Suprapubic skin (tissue), 4 donors: ENCODE data around the gene SPATA33. TPM values are rescaled to one million over a fixed set of nuclear protein-coding genes. Genes with fewer than 3 reads are reported as not detected.

Source experiments
- DNase-seq, 2 donors: peaks; one replicate each; pipeline ENCODE4 v3.0.0-alpha.2; 2019; ENCODE audit warnings: low spot score in 2 of 2
- H3K27ac ChIP-seq: fragments of 200-600 bp; sonication (generic); one replicate; pipeline ENCODE4 v1.5.1; 2019
- H3K27me3 ChIP-seq: fragments of 200-600 bp; sonication (generic); one replicate; pipeline ENCODE4 v1.5.1; 2019
- H3K36me3 ChIP-seq: fragments of 200-600 bp; sonication (generic); one replicate; pipeline ENCODE4 v1.5.1; 2019
- H3K4me1 ChIP-seq: fragments of 200-600 bp; sonication (generic); one replicate; pipeline ENCODE4 v1.5.1; 2019
- H3K4me3 ChIP-seq: fragments of 200-600 bp; sonication (generic); one replicate; pipeline ENCODE4 v1.5.1; 2019; ENCODE audit warnings: mild to moderate bottlenecking
- H3K9me3 ChIP-seq: fragments of 200-600 bp; sonication (generic); one replicate; pipeline ENCODE4 v1.5.1; 2019
- EP300 ChIP-seq: sonication (generic); formaldehyde crosslinking; IDR thresholded peaks from one replicate; pipeline ENCODE4 v1.6.1; 2017; ENCODE audit warnings: antibody characterized with exemption
- POLR2A ChIP-seq, 2 donors: fragments of 450-650 bp; IDR thresholded peaks; one replicate each; pipeline ENCODE4 v1.6.1; 2017; ENCODE audit warnings: antibody characterized with exemption in 2 of 2, mild to moderate bottlenecking in 2 of 2, moderate library complexity in 2 of 2
- POLR2AphosphoS5 ChIP-seq, 3 donors: sonication (generic); formaldehyde crosslinking; IDR thresholded peaks; one replicate each; pipeline ENCODE4 v1.6.1; 2017; ENCODE audit warnings: antibody characterized with exemption in 3 of 3
- WGBS: methylation state at CpG from one replicate; pipeline ENCODE4 v1.1.5; 2018; 5-methylcytosine and 5-hydroxymethylcytosine counted together
- total RNA-seq, 4 donors: library from RNA; depleted of rRNA; stranded (reverse); fragments of >200 nt; gene quantifications; one replicate each; pipeline ENCODE4 v1.1.0, GENCODE V29; 2016
- TF ChIP-seq, protein P1 (sequence below), 2 donors: fragments of 200-600 bp in 1 of 2; fragments of 450-650 bp in 1 of 2; sonication (generic) in 1 of 2; IDR thresholded peaks; one replicate each; pipeline ENCODE4 v1.5.1; 2016 to 2019; ENCODE audit warnings: antibody characterized with exemption in 2 of 2, mild to moderate bottlenecking in 1 of 2, moderate library complexity in 1 of 2

SPATA33 gene
- total RNA-seq, 4 donors from 2014 or later = 3.2 to 9.7 (median 4.4) TPM

GRCh38 chr16:89617036-89617435 is 40.6 kb upstream of the SPATA33 start:
- TF ChIP-seq, protein P1, sequence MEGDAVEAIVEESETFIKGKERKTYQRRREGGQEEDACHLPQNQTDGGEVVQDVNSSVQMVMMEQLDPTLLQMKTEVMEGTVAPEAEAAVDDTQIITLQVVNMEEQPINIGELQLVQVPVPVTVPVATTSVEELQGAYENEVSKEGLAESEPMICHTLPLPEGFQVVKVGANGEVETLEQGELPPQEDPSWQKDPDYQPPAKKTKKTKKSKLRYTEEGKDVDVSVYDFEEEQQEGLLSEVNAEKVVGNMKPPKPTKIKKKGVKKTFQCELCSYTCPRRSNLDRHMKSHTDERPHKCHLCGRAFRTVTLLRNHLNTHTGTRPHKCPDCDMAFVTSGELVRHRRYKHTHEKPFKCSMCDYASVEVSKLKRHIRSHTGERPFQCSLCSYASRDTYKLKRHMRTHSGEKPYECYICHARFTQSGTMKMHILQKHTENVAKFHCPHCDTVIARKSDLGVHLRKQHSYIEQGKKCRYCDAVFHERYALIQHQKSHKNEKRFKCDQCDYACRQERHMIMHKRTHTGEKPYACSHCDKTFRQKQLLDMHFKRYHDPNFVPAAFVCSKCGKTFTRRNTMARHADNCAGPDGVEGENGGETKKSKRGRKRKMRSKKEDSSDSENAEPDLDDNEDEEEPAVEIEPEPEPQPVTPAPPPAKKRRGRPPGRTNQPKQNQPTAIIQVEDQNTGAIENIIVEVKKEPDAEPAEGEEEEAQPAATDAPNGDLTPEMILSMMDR (IDR thresholded peaks at IDR 0.05) = no peak
- no peak for TF ChIP-seq EP300
- no peak for TF ChIP-seq POLR2AphosphoS5 (IDR thresholded peaks at IDR 0.05)
- no peak for TF ChIP-seq POLR2A (IDR thresholded peaks at IDR 0.05)
- Histone ChIP-seq H3K27ac (no peak overlapping the region), H3K27me3 (peaks cover 23% of the 10 kb centered on the region)

DNA sequence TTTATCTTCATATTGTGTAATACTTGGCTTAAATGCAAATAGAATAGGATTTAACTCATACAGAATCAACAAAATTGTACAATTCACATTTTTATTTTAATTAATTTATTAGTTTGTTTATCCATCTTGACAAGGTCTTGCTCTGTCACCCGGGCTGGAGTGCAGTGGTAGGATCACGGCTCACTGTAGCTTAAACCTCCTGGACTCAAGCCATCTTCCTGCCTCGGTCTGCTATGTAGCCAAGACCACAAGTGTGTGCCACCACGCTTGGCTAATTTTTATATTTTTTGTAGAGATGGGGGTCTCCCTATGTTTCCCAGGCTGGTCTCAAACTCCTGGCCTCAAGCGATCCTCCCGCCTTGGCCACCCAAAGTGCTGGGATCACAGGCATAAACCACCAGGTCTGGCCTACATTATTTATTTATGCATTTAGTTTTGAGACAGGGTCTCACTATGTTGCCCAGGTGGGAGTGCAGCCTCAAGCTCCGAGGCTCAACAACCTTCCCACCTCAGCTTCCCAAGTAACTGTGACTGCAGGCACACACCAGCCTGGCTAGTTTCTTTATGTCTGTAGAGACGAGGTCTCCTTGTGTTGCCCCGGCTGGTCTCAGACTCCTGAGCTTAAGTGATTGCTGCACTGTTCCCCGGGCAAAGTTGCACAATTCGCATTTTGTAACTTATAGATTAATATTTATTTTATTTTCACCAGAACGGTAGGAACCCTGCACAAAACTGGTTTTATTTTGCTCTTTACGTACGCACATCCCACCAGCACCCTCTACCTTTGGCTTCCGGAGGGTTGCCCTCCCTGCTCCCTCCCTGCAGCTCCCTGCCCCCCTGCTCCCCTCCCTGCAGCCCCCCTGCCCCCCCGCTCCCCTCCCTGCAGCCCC is 39.3 kb upstream of the SPATA33 start:
- Histone ChIP-seq H3K4me1 (peaks cover 11% of the 10 kb centered on the region), H3K27me3 (peaks cover 25% of the 10 kb centered on the region), H3K9me3 (no peaks in the 10 kb centered on the region), H3K27ac (no peak overlapping the region), H3K4me3 (no peak overlapping the region), H3K36me3 (no peaks in the 10 kb centered on the region)
- DNase-seq = no peak
- 53% methylated on average over 16 of the region's 16 CpGs for WGBS
- TF ChIP-seq POLR2AphosphoS5 (IDR thresholded peaks at IDR 0.05) (no peak), EP300 (no peak), POLR2A (IDR thresholded peaks at IDR 0.05) (no peak)
- TF ChIP-seq, protein P1 (IDR thresholded peaks at IDR 0.05) = no peak

More at GRCh38 chr16:89617036-89617435, 40.6 kb upstream of the SPATA33 start:
- Histone ChIP-seq H3K4me3 (no peak overlapping the region), H3K4me1 (peaks cover 7% of the 10 kb centered on the region), H3K9me3 (no peaks in the 10 kb centered on the region), H3K36me3 (no peaks in the 10 kb centered on the region)
- DNase-seq = no peak
- 46% methylated on average over 6 of the region's 6 CpGs for WGBS

- 41% methylated on average over 7 of the region's 12 CpGs for WGBS
- Histone ChIP-seq H3K36me3 (no peaks in the 10 kb centered on the region), H3K27me3 (peaks cover 29% of the 10 kb centered on the region), H3K9me3 (no peaks in the 10 kb centered on the region), H3K4me3 (no peak overlapping the region), H3K4me1 (peaks cover 18% of the 10 kb centered on the region), H3K27ac (no peak overlapping the region)
- no peak for DNase-seq
- TF ChIP-seq POLR2AphosphoS5 (IDR thresholded peaks at IDR 0.05) (no peak), EP300 (no peak), POLR2A (IDR thresholded peaks at IDR 0.05) (no peak)
- TF ChIP-seq, protein P1 (IDR thresholded peaks at IDR 0.05) = no peak
Measured at GRCh38 chr16:89619840-89620239, 37.8 kb upstream of the SPATA33 start.

GRCh38 chr16:89620406-89620841 is 37.2 kb upstream of the SPATA33 start:
- 74% methylated on average over 8 of the region's 16 CpGs for WGBS
- H3K4me3 ChIP-seq = no peak overlapping the region
- H3K27me3 ChIP-seq = peaks cover 25% of the 10 kb centered on the region
- no peaks in the 10 kb centered on the region for H3K36me3 ChIP-seq
- no peaks in the 10 kb centered on the region for H3K9me3 ChIP-seq
- H3K4me1 ChIP-seq = peaks cover 18% of the 10 kb centered on the region
- no peak for DNase-seq
- no peak overlapping the region for H3K27ac ChIP-seq
- TF ChIP-seq, protein P1 (IDR thresholded peaks at IDR 0.05) = no peak
- no peak for TF ChIP-seq POLR2AphosphoS5 (IDR thresholded peaks at IDR 0.05)
- TF ChIP-seq POLR2A (IDR thresholded peaks at IDR 0.05) = no peak
- TF ChIP-seq EP300 = no peak

DNA sequence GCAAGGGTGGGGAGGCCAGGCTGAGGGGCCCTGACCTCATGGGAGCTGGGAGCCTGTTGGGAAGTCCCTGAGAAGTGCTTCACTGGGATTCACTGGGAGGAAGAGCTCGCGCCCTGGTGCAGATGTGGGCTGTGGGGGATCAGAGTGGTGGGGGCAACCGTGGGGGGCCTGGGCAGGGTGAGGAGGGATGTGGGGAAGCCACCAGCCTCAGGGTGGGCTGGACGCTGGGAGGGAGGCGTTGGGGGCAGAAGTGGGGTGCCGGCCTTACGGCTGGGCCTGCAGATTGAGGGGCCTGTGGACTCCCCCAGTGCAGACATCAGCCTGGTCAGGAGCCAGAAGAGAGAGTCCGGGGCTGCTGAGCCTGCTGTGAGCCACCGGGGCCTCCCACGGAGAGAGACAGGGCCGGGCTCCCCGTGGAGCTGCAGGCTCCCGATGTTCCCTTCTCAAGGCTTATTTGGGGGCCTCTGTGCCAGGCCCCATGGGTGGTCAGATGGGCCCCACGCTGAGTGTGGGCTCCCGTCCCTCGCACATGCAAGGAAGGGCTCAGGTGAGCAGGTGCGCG is 36.4 kb upstream of the SPATA33 start:
- no peaks in the 10 kb centered on the region for H3K9me3 ChIP-seq
- H3K4me1 ChIP-seq = peaks cover 18% of the 10 kb centered on the region
- no peak for DNase-seq
- TF ChIP-seq EP300 (no peak), POLR2A (IDR thresholded peaks at IDR 0.05) (no peak), POLR2AphosphoS5 (IDR thresholded peaks at IDR 0.05) (no peak)
- TF ChIP-seq, protein P1 (IDR thresholded peaks at IDR 0.05) = no peak
- H3K27me3 ChIP-seq = peaks cover 28% of the 10 kb centered on the region
- no peak overlapping the region for H3K27ac ChIP-seq
- WGBS = 73% methylated on average over 17 of the region's 18 CpGs
- H3K36me3 ChIP-seq = no peaks in the 10 kb centered on the region
- no peak overlapping the region for H3K4me3 ChIP-seq
